Measurements from ENCODE around the gene SSR4. TPM values are rescaled to one million over a fixed set of nuclear protein-coding genes. Genes with fewer than 3 reads are reported as not detected.

The SSR4 gene
- total and polyA plus RNA-seq, 10 of the 15 experiments (the other 5 are each of a cell fraction or from before 2014, with no cell fraction given), result 151 to 521 (median 310) TPM

DNA sequence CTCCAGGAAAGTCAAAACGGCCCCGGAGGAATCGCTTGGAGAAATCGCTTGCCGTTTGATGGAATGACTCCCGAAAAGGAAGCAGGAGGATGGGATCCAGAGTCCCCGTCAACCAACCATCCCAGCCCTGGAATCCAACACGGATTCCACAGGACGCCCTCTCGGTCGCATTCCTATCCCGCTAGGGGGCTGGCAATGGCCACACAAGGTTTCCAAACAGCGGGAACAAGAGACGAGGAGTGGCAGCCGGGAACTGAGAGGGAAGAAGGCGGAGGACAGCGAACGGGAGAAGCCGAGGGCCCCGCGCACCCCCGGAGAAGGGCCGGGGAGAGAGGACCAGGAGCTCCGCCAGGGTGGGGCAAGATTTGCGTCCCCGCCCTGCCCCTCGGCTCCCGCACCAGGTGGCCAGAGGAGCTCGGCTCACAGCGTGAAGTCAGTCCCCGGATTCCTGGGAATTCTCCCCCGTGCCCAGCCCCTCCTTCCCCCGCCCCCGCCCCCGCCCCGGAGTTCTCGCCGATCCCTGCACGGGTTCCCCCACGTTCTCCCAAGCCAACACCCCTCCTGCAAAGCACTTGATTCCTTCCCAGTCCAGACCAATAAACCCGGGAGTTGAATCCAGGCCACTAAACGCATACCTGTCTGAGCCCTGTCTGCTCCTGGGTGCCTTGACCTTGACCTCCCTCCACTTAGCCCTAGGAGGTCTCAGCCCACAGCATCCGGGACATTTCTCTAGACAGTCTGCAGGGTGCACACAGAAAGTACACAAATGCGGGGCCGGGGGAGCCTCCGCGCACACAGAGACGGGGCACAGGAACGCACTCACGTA lies 34.5 kb downstream of the SSR4 start:
- no TSS peak for BruUV-seq (replicated peaks)
- no peak for FAIRE-seq
- no peak overlapping the region for H3K4me2 ChIP-seq (ENCODE audit: control insufficient read depth, insufficient read depth)
- H2AFZ ChIP-seq (ENCODE audit: control insufficient read depth, low read depth, low read length), result no peak overlapping the region
- H3K9me3 ChIP-seq (replicated peaks; ENCODE audit: control insufficient read depth, insufficient read depth, low read length), result no peaks in the 10 kb centered on the region; the same call in 2 of the 3 replicates
- no peaks in the 10 kb centered on the region for H3K79me2 ChIP-seq (ENCODE audit: control insufficient read depth, insufficient read depth, low read length)
- no peaks in the 10 kb centered on the region; a peak in 2 of 4 replicates for H3K27me3 ChIP-seq (replicated peaks in 1 of 2; ENCODE audit: control insufficient read depth in 2 of 2, insufficient read depth in 2 of 2, low read length in 1 of 2)
- ChIA-PET POLR2A (no interaction called here), CTCF (no interaction called here), SMC1A (ENCODE audit: uncharacterized antibody, unreplicated experiment) (no interaction called here), RAD21 (ENCODE audit: unreplicated experiment) (no interaction called here)
- H3K36me3 ChIP-seq (ENCODE audit: control insufficient read depth in 2 of 2, insufficient read depth in 2 of 2, low read length in 1 of 2), result no peaks in the 10 kb centered on the region
- H3K4me1 ChIP-seq (ENCODE audit: control insufficient read depth, insufficient read depth, low read length), result no peaks in the 10 kb centered on the region
- no peak for ATAC-seq
- TF ChIP-seq NRF1 (conservative IDR thresholded peaks at IDR 0.05; ENCODE audit: low read depth, low read length) (no peak), NFXL1 (IDR thresholded peaks at IDR 0.05; ENCODE audit: borderline replicate concordance) (no peak), IKZF1 (conservative IDR thresholded peaks at IDR 0.05) (no peak), IKZF2 (IDR thresholded peaks at IDR 0.05) (no peak), NFYA (IDR thresholded peaks at IDR 0.05; ENCODE audit: borderline replicate concordance, low read depth, low read length) (no peak), POLR2A (IDR thresholded peaks at IDR 0.05; ENCODE audit: low read depth, low read length) (no peak), CHD1 (IDR thresholded peaks at IDR 0.05; ENCODE audit: low read depth, low read length) (no peak)
- TF ChIP-seq, protein P1, sequence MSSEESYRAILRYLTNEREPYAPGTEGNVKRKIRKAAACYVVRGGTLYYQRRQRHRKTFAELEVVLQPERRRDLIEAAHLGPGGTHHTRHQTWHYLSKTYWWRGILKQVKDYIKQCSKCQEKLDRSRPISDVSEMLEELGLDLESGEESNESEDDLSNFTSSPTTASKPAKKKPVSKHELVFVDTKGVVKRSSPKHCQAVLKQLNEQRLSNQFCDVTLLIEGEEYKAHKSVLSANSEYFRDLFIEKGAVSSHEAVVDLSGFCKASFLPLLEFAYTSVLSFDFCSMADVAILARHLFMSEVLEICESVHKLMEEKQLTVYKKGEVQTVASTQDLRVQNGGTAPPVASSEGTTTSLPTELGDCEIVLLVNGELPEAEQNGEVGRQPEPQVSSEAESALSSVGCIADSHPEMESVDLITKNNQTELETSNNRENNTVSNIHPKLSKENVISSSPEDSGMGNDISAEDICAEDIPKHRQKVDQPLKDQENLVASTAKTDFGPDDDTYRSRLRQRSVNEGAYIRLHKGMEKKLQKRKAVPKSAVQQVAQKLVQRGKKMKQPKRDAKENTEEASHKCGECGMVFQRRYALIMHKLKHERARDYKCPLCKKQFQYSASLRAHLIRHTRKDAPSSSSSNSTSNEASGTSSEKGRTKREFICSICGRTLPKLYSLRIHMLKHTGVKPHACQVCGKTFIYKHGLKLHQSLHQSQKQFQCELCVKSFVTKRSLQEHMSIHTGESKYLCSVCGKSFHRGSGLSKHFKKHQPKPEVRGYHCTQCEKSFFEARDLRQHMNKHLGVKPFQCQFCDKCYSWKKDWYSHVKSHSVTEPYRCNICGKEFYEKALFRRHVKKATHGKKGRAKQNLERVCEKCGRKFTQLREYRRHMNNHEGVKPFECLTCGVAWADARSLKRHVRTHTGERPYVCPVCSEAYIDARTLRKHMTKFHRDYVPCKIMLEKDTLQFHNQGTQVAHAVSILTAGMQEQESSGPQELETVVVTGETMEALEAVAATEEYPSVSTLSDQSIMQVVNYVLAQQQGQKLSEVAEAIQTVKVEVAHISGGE (CRISPR knock-in tag; IDR thresholded peaks at IDR 0.05), result no peak
- TF ChIP-seq, protein P2, sequence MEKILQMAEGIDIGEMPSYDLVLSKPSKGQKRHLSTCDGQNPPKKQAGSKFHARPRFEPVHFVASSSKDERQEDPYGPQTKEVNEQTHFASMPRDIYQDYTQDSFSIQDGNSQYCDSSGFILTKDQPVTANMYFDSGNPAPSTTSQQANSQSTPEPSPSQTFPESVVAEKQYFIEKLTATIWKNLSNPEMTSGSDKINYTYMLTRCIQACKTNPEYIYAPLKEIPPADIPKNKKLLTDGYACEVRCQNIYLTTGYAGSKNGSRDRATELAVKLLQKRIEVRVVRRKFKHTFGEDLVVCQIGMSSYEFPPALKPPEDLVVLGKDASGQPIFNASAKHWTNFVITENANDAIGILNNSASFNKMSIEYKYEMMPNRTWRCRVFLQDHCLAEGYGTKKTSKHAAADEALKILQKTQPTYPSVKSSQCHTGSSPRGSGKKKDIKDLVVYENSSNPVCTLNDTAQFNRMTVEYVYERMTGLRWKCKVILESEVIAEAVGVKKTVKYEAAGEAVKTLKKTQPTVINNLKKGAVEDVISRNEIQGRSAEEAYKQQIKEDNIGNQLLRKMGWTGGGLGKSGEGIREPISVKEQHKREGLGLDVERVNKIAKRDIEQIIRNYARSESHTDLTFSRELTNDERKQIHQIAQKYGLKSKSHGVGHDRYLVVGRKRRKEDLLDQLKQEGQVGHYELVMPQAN (conservative IDR thresholded peaks at IDR 0.05), result no peak
- no peak overlapping the region for H3K4me3 ChIP-seq
- no peak overlapping the region for H3K27ac ChIP-seq (ENCODE audit: control insufficient read depth, insufficient read depth)
- no peak overlapping the region for H3K9ac ChIP-seq (ENCODE audit: control insufficient read depth, insufficient read depth, low read length)
- 57% methylated on average over 26 of the region's 50 CpGs for WGBS (ENCODE audit: insufficient coverage, insufficient replicate concordance, low lambda C conversion rate, missing lambda C conversion rate)
- intact Hi-C loops (cut with micrococcal nuclease; ENCODE audit: unreplicated experiment) (no loop called here), in situ Hi-C loops (cut with MboI) (no loop called here)
- no peak for DNase-seq (ENCODE audit: low read depth, low spot score)
- no peaks in the 10 kb centered on the region for H4K20me1 ChIP-seq (ENCODE audit: control insufficient read depth, insufficient read depth)

Data from GM12878 (cell line).